ENCODE data around the gene NFU1.

GRCh38 chr2:69424419-69424818 lies 12.8 kb downstream of the NFU1 start:
- TF ChIP-seq SIN3A (IDR thresholded peaks at IDR 0.05; ENCODE audit: borderline replicate concordance, low read depth, low read length) (no peak), EZH2phosphoT487 (IDR thresholded peaks at IDR 0.05; ENCODE audit: borderline replicate concordance, low read depth) (no peak), CTCF (IDR thresholded peaks at IDR 0.05) (no peak)

Data from SK-N-SH (cell line).